GM18870 (cell line): ENCODE data around the gene PPP1R12A.
"Not testable (repeated sequence)": the region's sequence is repeated elsewhere in the genome, so short reads cannot be mapped to it uniquely, and the experiment has no call there.

ENCODE experiments used
- ATAC-seq: cut with Tn5 transposase; IDR thresholded peaks from one replicate; pipeline ENCODE4 v1.9.1; 2021; ENCODE audit warnings: moderate library complexity; ENCODE audit not compliant: unreplicated experiment

The PPP1R12A gene

GRCh38 chr12:79895804-79896203 is 39.1 kb downstream of the PPP1R12A start:
- ATAC-seq: no peak

GRCh38 chr12:79895071-79895470 is 39.8 kb downstream of the PPP1R12A start:
- ATAC-seq: no peak

GRCh38 chr12:79891506-79892162 is 43.3 kb downstream of the PPP1R12A start:
- no peak for ATAC-seq

GRCh38 chr12:79887890-79888289 is 47.0 kb downstream of the PPP1R12A start:
- ATAC-seq: no peak

GRCh38 chr12:79886917-79887519 is 47.9 kb downstream of the PPP1R12A start:
- peak; percentile 62 for ATAC-seq

GRCh38 chr12:79885911-79886490 is 48.9 kb downstream of the PPP1R12A start:
- ATAC-seq: no peak

GRCh38 chr12:79884401-79885006 is 50.4 kb downstream of the PPP1R12A start:
- no peak for ATAC-seq

- ATAC-seq: no peak
Measured at GRCh38 chr12:79883216-79883615, 51.7 kb downstream of the PPP1R12A start.

- no peak for ATAC-seq
Measured at GRCh38 chr12:79881351-79881750, 53.5 kb downstream of the PPP1R12A start.

- ATAC-seq: not testable (repeated sequence)
Measured at GRCh38 chr12:79878506-79878905, 56.4 kb downstream of the PPP1R12A start.

- no peak for ATAC-seq
Measured at GRCh38 chr12:79877246-79877645, 57.7 kb downstream of the PPP1R12A start.

GRCh38 chr12:79874665-79875064 is 60.2 kb downstream of the PPP1R12A start:
- ATAC-seq: no peak

- ATAC-seq: peak; percentile 55
Measured at GRCh38 chr12:79873201-79873600, 61.7 kb downstream of the PPP1R12A start.

- ATAC-seq: no peak
Measured at GRCh38 chr12:79871621-79872020, 63.3 kb downstream of the PPP1R12A start.

- ATAC-seq: no peak
Measured at GRCh38 chr12:79870916-79871315, 64.0 kb downstream of the PPP1R12A start.

- ATAC-seq: no peak
Measured at GRCh38 chr12:79859646-79860045, 75.3 kb downstream of the PPP1R12A start.

GRCh38 chr12:79858518-79858917 is 76.4 kb downstream of the PPP1R12A start:
- ATAC-seq: no peak

- no peak for ATAC-seq
Measured at GRCh38 chr12:79857675-79858074, 77.2 kb downstream of the PPP1R12A start.

- ATAC-seq: no peak
Measured at GRCh38 chr12:79850610-79851299, 84.1 kb downstream of the PPP1R12A start.

- no peak for ATAC-seq
Measured at GRCh38 chr12:79848339-79848738, 86.6 kb downstream of the PPP1R12A start.

GRCh38 chr12:79847417-79847816 is 87.5 kb downstream of the PPP1R12A start:
- ATAC-seq: no peak
